Keratinocyte (primary cell): ENCODE measurements around the gene TMBIM4. TPM values are rescaled to one million over a fixed set of nuclear protein-coding genes. Genes with fewer than 3 reads are reported as not detected.
A peak's percentile ranks its signal among the peaks of the same experiment; 100 is the strongest.

Source experiments
- DNase-seq: peaks from one replicate; pipeline ENCODE4 v3.0.0-alpha.2; 2011; ENCODE audit warnings: low read depth, missing footprints, low spot score
- FAIRE-seq: peaks from 2 replicates; lab custom pipeline; 2011; peaks lifted over from hg19 to GRCh38; lab: Jason Lieb, UNC
- H2AFZ ChIP-seq: 2 replicates; pipeline ENCODE4 v1.6.0; 2012; ENCODE audit warnings: low read length, control low read depth, inconsistent platforms; ENCODE audit not compliant: control insufficient read depth
- H3K27ac ChIP-seq: 2 replicates; pipeline ENCODE4 v1.5.1; 2011; ENCODE audit warnings: low read length; ENCODE audit not compliant: control insufficient read depth, insufficient read depth
- H3K27me3 ChIP-seq: 3 replicates; pipeline ENCODE4 v1.6.0; 2011; ENCODE audit warnings: low read length; ENCODE audit not compliant: control insufficient read depth, insufficient read depth; ENCODE audit errors: extremely low read depth
- H3K36me3 ChIP-seq, 2 experiments: 2 replicates in 1 of 2; 3 replicates in 1 of 2; pipeline ENCODE4 v1.5.1; 2011; ENCODE audit warnings: low read length in 2 of 2, mild to moderate bottlenecking in 1 of 2; ENCODE audit not compliant: control insufficient read depth in 2 of 2, insufficient read depth in 2 of 2; ENCODE audit errors: extremely low read depth in 1 of 2
- H3K4me1 ChIP-seq: 3 replicates; pipeline ENCODE4 v1.5.1; 2011; ENCODE audit warnings: low read length; ENCODE audit not compliant: control insufficient read depth, insufficient read depth; ENCODE audit errors: extremely low read depth
- H3K4me2 ChIP-seq: 3 replicates; pipeline ENCODE4 v1.6.0; 2011; ENCODE audit warnings: low read depth, low read length; ENCODE audit not compliant: control insufficient read depth, insufficient read depth; ENCODE audit errors: extremely low read depth
- H3K4me3 ChIP-seq, 3 experiments: fragments of 200-600 bp in 1 of 3; sonication (generic) in 1 of 3; 2 replicates in 2 of 3; 3 replicates in 1 of 3; pipeline ENCODE4 v1.5.1; 2011 to 2016; ENCODE audit warnings: low read length in 3 of 3, mild to moderate bottlenecking in 3 of 3, control low read depth in 2 of 3, inconsistent platforms in 1 of 3, low read depth in 1 of 3, mixed read lengths in 1 of 3, mixed run types in 1 of 3, moderate library complexity in 1 of 3; ENCODE audit not compliant: control insufficient read depth in 2 of 3, insufficient read depth in 2 of 3; ENCODE audit errors: extremely low read depth in 1 of 3
- H3K79me2 ChIP-seq: 2 replicates; pipeline ENCODE4 v1.6.0; 2012; ENCODE audit warnings: low read length; ENCODE audit not compliant: control insufficient read depth, insufficient read depth
- H3K9ac ChIP-seq: 3 replicates; pipeline ENCODE4 v1.6.0; 2011; ENCODE audit warnings: low read length; ENCODE audit not compliant: control insufficient read depth, insufficient read depth; ENCODE audit errors: extremely low read depth
- H3K9me1 ChIP-seq: 3 replicates; pipeline ENCODE4 v1.6.0; 2011; ENCODE audit warnings: low read length; ENCODE audit not compliant: control insufficient read depth, insufficient read depth; ENCODE audit errors: extremely low read depth
- H3K9me3 ChIP-seq: 2 replicates; pipeline ENCODE4 v1.5.1; 2012; ENCODE audit warnings: low read depth, low read length; ENCODE audit not compliant: control insufficient read depth
- H4K20me1 ChIP-seq: 3 replicates; pipeline ENCODE4 v1.6.0; 2011; ENCODE audit warnings: low read length; ENCODE audit not compliant: control insufficient read depth, insufficient read depth; ENCODE audit errors: extremely low read depth
- CTCF ChIP-seq, 3 experiments: IDR thresholded peaks in 1 of 3; conservative IDR thresholded peaks in 1 of 3; optimal IDR thresholded peaks in 1 of 3; 2 replicates in 2 of 3; 3 replicates in 1 of 3; pipeline versions ENCODE3 to v1.5.1; 2011; ENCODE audit warnings: low read length in 3 of 3, mild to moderate bottlenecking in 3 of 3, moderate library complexity in 2 of 3, control low read depth in 1 of 3, inconsistent platforms in 1 of 3; ENCODE audit not compliant: insufficient read depth in 2 of 3; ENCODE audit errors: extremely low read depth in 1 of 3
- EZH2 ChIP-seq: IDR thresholded peaks from one replicate; pipeline ENCODE4 v1.6.1; 2012; ENCODE audit warnings: inconsistent platforms, mild to moderate bottlenecking, low read length, moderate library complexity
- dilution Hi-C: fragments of 300-500 bp; cut with MboI; formaldehyde crosslinking; loops from one replicate; pipeline ENCODE4 v1.7.0; 2020; ENCODE audit warnings: low sequenced_read_pairs; ENCODE audit not compliant: extremely low pct_ligation_motif_present
- polyA plus RNA-seq, 5 experiments: library from polyadenylated mRNA; depleted of rRNA in 3 of 5; stranded (reverse) in 3 of 5; stranded (forward) in 1 of 5; unstranded in 1 of 5; fragments of >200 nt; gene quantifications; 1 replicate in 1 of 5; 2 replicates in 3 of 5; 3 replicates in 1 of 5; pipeline versions ENCODE4 v1.2.1 to v1.2.3, GENCODE V29; 2011 to 2012; ENCODE audit warnings: missing spikeins in 2 of 5, low read depth in 1 of 5, low replicate concordance in 1 of 5

TMBIM4 gene
- polyA plus RNA-seq, 1 donor (not counting 4 experiments of a cell fraction or from before 2014, with no cell fraction given): 111 TPM

GRCh38 chr12:66132408-66132807 is 37.4 kb downstream of the TMBIM4 start:
- no peaks in the 10 kb centered on the region for H4K20me1 ChIP-seq
- peaks cover 4 to 10% of the 10 kb centered on the region in 2 experiments for H3K36me3 ChIP-seq
- no peak overlapping the region for H3K27ac ChIP-seq
- peaks cover 29% of the 10 kb centered on the region for H3K4me1 ChIP-seq
- H3K9ac ChIP-seq: no peak overlapping the region
- H3K79me2 ChIP-seq: peaks cover 31% of the 10 kb centered on the region
- TF ChIP-seq CTCF (optimal IDR thresholded peaks at IDR 0.05 in 1 of 3, IDR thresholded peaks at IDR 0.05 in 1 of 3, conservative IDR thresholded peaks at IDR 0.05 in 1 of 3; ENCODE audit: extremely low read depth in 1 of 3, insufficient read depth in 2 of 3, low read length in 3 of 3) (no peak), EZH2 (no peak)
- dilution Hi-C loops: no loop called here
- peak; percentile 72 for FAIRE-seq
- no peak overlapping the region for H2AFZ ChIP-seq
- no peak overlapping the region for H3K4me3 ChIP-seq
- no peak for DNase-seq
- no peaks in the 10 kb centered on the region for H3K9me3 ChIP-seq
- no peaks in the 10 kb centered on the region for H3K9me1 ChIP-seq
- H3K4me2 ChIP-seq: peak overlapping the region; percentile 90
- no peaks in the 10 kb centered on the region for H3K27me3 ChIP-seq

GRCh38 chr12:66131067-66131688 is 38.6 kb downstream of the TMBIM4 start:
- no peak for TF ChIP-seq CTCF (optimal IDR thresholded peaks at IDR 0.05 in 1 of 3, IDR thresholded peaks at IDR 0.05 in 1 of 3, conservative IDR thresholded peaks at IDR 0.05 in 1 of 3; ENCODE audit: extremely low read depth in 1 of 3, insufficient read depth in 2 of 3, low read length in 3 of 3)
- TF ChIP-seq EZH2: no peak
- Histone ChIP-seq H2AFZ (peak overlapping the region; percentile 77), H3K9me3 (no peaks in the 10 kb centered on the region), H3K4me2 (peak overlapping the region; percentile 90), H3K4me1 (peaks cover 29% of the 10 kb centered on the region), H3K9me1 (no peaks in the 10 kb centered on the region), H3K4me3 (peak overlapping the region; percentile 66 to 85 (median 84)), H3K36me3 (peaks cover 5 to 10% of the 10 kb centered on the region in 2 experiments), H3K9ac (peak overlapping the region; percentile 91), H3K27me3 (no peaks in the 10 kb centered on the region), H3K79me2 (peaks cover 41% of the 10 kb centered on the region), H3K27ac (peak overlapping the region; percentile 84), H4K20me1 (no peaks in the 10 kb centered on the region)
- dilution Hi-C loops: no loop called here
- FAIRE-seq (peak; percentile 56), DNase-seq (no peak)
